RCC 7860 (cell line): Measurements from ENCODE around the gene PRPF6.
"Not testable (repeated sequence)": the region's sequence is repeated elsewhere in the genome, so short reads cannot be mapped to it uniquely, and the experiment has no call there.

Source experiments
- DNase-seq: peaks from one replicate; pipeline ENCODE4 v3.0.0-alpha.2; 2015; ENCODE audit warnings: low spot score
- FAIRE-seq: peaks from 2 replicates; lab custom pipeline; 2012; peaks lifted over from hg19 to GRCh38; lab: Jason Lieb, UNC

PRPF6 gene

GRCh38 chr20:63959699-63960075 lies 21.2 kb upstream of the PRPF6 start:
- no peak for DNase-seq
- no peak for FAIRE-seq

DNA sequence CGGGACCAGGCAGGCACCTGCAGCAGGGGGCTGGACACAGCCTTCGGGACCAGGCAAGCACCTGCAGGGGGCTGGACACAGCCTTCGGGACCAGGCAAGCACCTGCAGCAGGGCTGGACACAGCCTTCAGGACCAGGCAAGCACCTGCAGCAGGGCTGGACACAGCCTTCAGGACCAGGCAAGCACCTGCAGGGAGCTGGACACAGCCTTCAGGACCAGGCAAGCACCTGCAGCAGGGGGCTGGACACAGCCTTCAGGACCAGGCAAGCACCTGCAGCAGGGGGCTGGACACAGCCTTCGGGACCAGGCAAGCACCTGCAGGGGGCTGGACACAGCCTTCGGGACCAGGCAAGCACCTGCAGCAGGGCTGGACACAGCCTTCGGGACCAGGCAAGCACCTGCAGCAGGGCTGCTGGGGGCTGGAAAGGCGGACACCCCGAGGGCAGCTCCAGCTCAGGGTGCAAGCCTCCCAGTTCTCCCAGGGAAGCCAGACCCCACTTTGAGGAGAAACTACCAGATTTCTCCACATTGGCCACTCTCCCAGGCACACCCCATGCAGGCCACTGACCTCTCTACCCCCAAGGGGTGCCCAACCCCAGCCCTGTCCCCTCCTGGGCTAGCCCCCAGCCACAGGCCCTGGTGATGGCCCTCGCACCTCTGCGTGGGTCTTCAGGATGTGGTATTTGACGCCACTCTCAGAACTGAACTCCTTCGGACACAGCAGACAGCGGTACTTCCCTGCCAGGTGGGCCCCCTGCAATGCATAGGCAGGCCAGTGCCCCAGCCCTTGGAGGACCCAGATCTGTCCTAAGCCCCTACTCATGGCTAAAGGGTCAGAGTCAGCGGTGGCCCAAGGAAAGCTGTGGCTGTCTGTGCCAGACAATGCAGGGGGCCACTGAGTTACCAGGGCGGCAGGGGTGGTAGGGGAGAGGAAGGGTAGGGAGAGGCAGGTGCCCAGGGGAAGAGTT lies 20.0 kb upstream of the PRPF6 start:
- DNase-seq, FAIRE-seq: not testable (repeated sequence)

DNA sequence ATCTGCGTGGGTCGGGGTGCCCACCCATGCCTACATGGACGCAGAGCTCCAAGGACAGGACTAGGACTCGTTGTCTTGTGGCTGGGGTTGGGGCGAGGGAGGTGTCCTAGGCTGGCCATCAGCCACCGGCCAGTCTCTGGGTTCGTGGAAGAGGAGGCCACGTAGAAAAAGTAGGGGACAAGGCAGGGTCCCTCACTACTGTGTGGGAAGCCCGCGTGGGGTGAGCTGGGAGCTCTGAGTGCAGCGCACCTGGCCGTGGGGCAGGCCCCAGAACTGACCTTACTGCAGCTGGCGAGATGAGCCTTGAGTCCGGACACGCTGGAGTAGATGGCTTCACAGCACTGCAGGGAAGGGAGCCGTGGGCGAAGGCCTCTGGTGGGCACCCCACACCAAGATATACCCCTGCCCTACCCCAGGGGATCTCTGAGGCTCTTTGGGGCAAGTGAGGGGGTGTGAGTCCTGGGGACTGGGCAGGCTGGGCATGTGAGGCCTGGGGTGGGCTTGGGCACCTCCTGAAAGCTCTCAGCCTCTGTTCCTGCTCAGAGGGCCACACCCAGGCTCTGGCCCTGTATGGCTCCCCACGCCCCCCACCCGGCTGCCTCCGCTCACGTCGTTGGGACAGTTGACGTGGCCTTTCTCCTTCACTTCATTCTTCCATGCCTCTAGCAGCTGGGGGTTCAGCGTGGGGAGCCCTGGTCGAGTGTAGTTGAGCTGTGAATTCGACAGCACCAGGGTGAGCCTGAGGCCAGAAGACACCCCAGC lies 19.1 kb upstream of the PRPF6 start:
- no peak for FAIRE-seq

GRCh38 chr20:63962426-63963347 lies 18.2 kb upstream of the PRPF6 start:
- DNase-seq (no peak), FAIRE-seq (no peak)

More for the DNA sequence above, 19.1 kb upstream of the PRPF6 start:
- no peak for DNase-seq

- FAIRE-seq (no peak), DNase-seq (no peak)
These were observed 17.6 kb upstream of the PRPF6 start for GRCh38 chr20:63963348-63963741.

- DNase-seq (no peak), FAIRE-seq (no peak)
These were observed 17.1 kb upstream of the PRPF6 start for GRCh38 chr20:63963784-63964301.

DNA sequence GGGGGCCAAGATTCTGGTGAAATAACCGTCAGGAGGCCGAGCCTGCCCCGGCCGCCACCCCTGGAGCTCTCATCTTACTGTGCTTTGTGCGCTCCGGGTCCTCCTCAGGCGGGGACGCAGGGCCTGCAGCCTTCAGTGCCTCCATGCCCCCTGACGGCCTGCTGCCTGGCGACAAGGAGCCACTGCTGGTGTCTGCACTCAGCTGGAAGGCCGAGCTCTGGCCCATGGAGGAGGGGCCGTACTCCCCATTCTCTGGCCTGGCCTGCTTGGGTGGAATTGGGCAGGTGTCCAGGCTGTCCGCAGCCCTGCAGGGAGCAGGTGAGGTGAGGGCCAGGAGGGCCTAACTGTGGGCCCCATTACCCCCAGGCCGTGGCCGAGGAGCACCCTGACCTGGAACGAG lies 16.5 kb upstream of the PRPF6 start:
- FAIRE-seq (no peak), DNase-seq (no peak)

DNA sequence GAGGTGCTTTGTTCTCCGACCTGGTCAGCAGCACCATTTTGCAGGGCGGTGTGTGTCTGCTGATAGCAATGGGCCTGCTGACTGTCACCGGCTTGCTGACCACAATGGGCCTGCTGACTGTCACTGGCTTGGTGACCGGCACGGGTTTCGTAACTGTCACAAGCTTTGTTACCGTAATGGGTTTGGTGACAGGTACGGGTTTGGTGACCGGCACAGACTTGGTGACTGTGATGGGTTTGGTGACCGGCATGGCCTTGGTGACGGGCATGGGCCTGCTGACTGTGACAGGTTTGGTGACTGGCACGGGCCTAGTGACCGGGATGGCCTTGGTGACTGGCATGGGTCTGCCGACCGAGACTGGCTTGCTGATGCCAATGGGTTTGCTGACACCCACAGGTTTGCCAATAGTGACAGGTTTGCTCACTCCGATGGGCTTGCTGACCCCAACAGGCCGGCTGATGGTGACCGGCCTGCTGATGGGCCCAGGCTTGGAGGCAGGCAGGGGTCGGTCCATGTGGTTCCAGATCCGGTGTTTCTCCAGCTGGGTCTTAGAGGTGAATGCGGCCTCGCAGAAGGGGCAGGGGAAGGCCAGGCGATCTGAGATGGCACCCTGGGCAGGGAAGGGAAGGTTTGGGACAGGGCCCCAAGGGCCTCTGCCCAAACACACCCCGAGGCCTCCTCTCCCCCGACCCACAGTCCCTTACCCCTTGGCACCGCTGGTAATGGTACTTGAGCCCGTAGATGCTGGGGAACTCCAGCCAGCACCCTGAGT lies 14.6 kb upstream of the PRPF6 start:
- FAIRE-seq (no peak), DNase-seq (no peak)

DNA sequence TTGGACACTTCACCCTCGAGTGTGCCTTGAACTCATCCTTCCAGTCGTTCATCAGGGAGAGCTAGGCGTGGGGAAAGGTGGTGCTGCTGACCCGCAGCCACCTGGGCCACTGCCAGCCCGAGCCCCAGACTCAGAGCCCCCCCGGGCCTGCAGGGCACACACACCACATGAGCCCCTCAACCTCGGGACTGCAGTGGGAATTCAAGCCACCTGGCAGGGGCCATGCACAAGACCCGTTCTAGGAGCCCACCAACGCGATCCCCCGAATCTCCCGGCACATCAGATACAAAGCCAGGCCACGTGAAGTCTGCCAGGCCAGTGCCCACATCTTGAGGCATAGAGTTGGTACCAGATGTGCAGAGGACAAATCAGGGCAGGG lies 14.0 kb upstream of the PRPF6 start:
- DNase-seq (no peak), FAIRE-seq (no peak)

- FAIRE-seq, result no peak
- no peak for DNase-seq
These were observed 13.4 kb upstream of the PRPF6 start for GRCh38 chr20:63967330-63968135.

DNA sequence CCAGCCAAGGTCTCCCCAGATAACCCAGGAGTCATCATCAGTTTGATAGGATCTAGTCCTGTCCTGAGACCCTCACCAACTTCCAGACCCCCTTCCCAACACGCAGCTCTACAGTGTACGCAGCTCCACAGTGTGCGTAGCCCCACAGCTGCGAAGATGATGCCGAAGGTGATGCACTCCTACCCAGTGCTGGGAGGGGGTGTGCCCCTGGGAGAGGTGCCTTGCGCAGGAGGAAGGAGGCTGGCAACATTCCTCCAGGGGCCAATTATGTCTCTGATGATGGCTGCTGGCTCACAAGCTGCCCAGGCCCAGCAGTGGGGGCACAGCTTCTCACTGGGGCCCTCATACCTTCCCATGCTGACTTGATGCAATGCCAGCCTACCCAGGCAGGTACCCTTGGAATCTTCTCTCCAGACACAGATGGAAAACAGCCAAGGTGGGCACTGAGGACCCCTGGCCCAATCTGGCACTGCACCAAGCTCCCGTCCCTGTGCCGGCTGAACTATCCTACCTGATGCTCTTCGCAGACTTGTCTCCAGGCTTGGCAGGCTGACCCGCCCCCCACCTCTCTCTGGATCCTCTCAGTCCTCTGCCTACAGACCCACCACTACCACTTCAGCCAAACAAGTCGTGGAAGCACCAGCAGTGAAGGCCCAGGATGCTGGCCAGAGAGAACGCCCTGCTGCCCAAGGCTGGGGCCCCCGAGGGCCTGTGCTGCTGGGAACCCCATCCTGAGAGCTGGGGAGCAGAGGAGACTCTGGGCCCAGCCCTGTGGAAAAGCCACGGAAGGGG lies 12.6 kb upstream of the PRPF6 start:
- DNase-seq (no peak), FAIRE-seq (no peak)

- FAIRE-seq (no peak), DNase-seq (no peak)
These were observed 11.8 kb upstream of the PRPF6 start for GRCh38 chr20:63968928-63969760.

- DNase-seq (no peak), FAIRE-seq (no peak)
These were observed 10.9 kb upstream of the PRPF6 start, which contains the start of gene ZNF512B for GRCh38 chr20:63969838-63970713. TSS of gene ZNF512B (minus strand) at chr20:63969930. CDS start at chr20:63967950, 1,980 bp downstream.

DNA sequence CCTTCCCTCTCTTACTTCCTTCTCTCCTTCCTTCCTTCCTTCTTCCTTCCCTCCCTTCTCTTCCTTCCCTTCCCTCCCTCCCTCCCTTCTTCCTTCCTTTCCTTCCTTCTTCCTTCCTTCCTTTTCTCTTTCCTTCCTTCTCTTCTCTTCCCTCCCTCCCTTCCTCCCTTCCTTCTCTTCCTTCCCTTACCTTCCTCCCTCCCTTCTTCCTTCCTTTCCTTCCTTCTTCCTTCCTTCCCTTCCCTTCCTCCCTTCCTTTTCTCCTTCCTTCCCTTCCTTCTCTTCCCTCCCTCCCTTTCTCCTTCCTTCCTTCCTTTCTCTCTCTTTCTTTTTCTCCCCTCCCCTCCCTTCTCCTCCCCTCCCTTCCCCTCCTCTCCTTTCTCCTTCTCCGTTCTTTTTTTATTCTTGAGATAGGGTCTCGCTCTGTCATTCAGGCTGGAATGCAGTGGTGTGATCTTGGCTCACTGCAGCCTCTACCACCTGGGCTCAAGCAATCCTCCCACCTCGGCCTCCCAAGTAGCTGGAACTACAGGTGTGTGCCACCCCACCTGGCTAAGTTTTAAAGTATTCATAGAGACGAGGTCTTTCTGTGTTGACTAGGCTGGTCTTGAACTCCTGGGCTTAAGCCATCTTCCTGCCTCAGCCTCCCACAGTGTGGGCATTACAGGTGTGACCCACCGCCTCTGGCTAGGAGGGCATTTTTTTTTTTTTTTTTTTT lies 10.1 kb upstream of the PRPF6 start:
- FAIRE-seq (no peak), DNase-seq (no peak)

- not testable (repeated sequence) for FAIRE-seq, DNase-seq
These were observed 9.0 kb upstream of the PRPF6 start for GRCh38 chr20:63971960-63972311.
